Type B pancreatic cell (in vitro differentiated cells): ENCODE data around the gene SLC30A3. TPM values are rescaled to one million over a fixed set of nuclear protein-coding genes. Genes with fewer than 3 reads are reported as not detected.
A peak's percentile ranks its signal among the peaks of the same experiment; 100 is the strongest.

Experiments
- DNase-seq: peaks from one replicate; pipeline ENCODE4 v3.0.0; 2021; ENCODE audit warnings: mixed read lengths; ENCODE audit not compliant: unreplicated experiment; ENCODE audit errors: extremely low spot score
- H3K27ac Mint-ChIP-seq: 2 replicates; pipeline ENCODE4 v1.8.0; 2021; ENCODE audit warnings: mild to moderate bottlenecking, mixed read lengths
- H3K27me3 Mint-ChIP-seq: 2 replicates; pipeline ENCODE4 v1.8.0; 2021; ENCODE audit warnings: mixed read lengths
- H3K36me3 Mint-ChIP-seq: 2 replicates; pipeline ENCODE4 v1.8.0; 2021; ENCODE audit warnings: mixed read lengths
- H3K4me1 Mint-ChIP-seq: one replicate; pipeline ENCODE4 v1.8.0; 2021; ENCODE audit warnings: mixed read lengths; ENCODE audit not compliant: unreplicated experiment
- H3K4me3 Mint-ChIP-seq: 2 replicates; pipeline ENCODE4 v1.8.0; 2021; ENCODE audit warnings: mild to moderate bottlenecking, mixed read lengths
- H3K9me3 Mint-ChIP-seq: 2 replicates; pipeline ENCODE4 v1.8.0; 2021; ENCODE audit warnings: mixed read lengths
- CTCF ChIP-seq: fragments of 200-600 bp; sonication (generic); conservative IDR thresholded peaks from 2 replicates; pipeline ENCODE4 v1.5.0; 2021; ENCODE audit warnings: antibody characterized with exemption, mild to moderate bottlenecking
- total RNA-seq: library from RNA; stranded (reverse); gene quantifications from 2 replicates; pipeline ENCODE4 v1.2.1, GENCODE V29; 2021; ENCODE audit warnings: low replicate concordance

SLC30A3 gene
- total RNA-seq, 1 donor from 2014 or later = 0.53 TPM

GRCh38 chr2:27264253-27264752 is 1.5 kb upstream of the SLC30A3 start:
- peaks cover 47% of the 10 kb centered on the region for H3K27me3 Mint-ChIP-seq
- peak overlapping the region; percentile 5 for H3K27ac Mint-ChIP-seq
- H3K4me3 Mint-ChIP-seq = peak overlapping the region; percentile 90
- TF ChIP-seq CTCF = no peak
- H3K36me3 Mint-ChIP-seq = peaks cover 3% of the 10 kb centered on the region
- no peaks in the 10 kb centered on the region for H3K9me3 Mint-ChIP-seq
- no peak for DNase-seq
- H3K4me1 Mint-ChIP-seq = peaks cover 17% of the 10 kb centered on the region

GRCh38 chr2:27263287-27264252 is 723 bp upstream of the SLC30A3 start:
- Mint-ChIP-seq H3K4me1 (peaks cover 17% of the 10 kb centered on the region), H3K9me3 (no peaks in the 10 kb centered on the region)
- TF ChIP-seq CTCF = no peak

GRCh38 chr2:27261926-27262298 is 935 bp downstream of the SLC30A3 start:
- TF ChIP-seq CTCF = no peak
- peaks cover 69% of the 10 kb centered on the region for H3K27me3 Mint-ChIP-seq
- no peak for DNase-seq
- H3K27ac Mint-ChIP-seq = no peak overlapping the region
- peaks cover 3% of the 10 kb centered on the region for H3K36me3 Mint-ChIP-seq
- H3K4me3 Mint-ChIP-seq = peak overlapping the region; percentile 64
- H3K4me1 Mint-ChIP-seq = peaks cover 17% of the 10 kb centered on the region
- no peaks in the 10 kb centered on the region for H3K9me3 Mint-ChIP-seq

More at GRCh38 chr2:27263287-27264252, 723 bp upstream of the SLC30A3 start:
- H3K36me3 Mint-ChIP-seq = peaks cover 3% of the 10 kb centered on the region
- peak overlapping the region; percentile 13 for H3K27ac Mint-ChIP-seq
- peak overlapping the region; percentile 90 for H3K4me3 Mint-ChIP-seq
- no peak for DNase-seq
- H3K27me3 Mint-ChIP-seq = peaks cover 53% of the 10 kb centered on the region

GRCh38 chr2:27261241-27261925 is 1.5 kb downstream of the SLC30A3 start:
- Mint-ChIP-seq H3K36me3 (peaks cover 3% of the 10 kb centered on the region), H3K4me1 (peaks cover 17% of the 10 kb centered on the region), H3K9me3 (no peaks in the 10 kb centered on the region), H3K27me3 (peaks cover 74% of the 10 kb centered on the region), H3K27ac (peak overlapping the region; percentile 31), H3K4me3 (peak overlapping the region; percentile 64)
- no peak for TF ChIP-seq CTCF
- no peak for DNase-seq

GRCh38 chr2:27258051-27258450 is 4.8 kb downstream of the SLC30A3 start:
- Mint-ChIP-seq H3K27ac (no peak overlapping the region), H3K27me3 (peaks cover 78% of the 10 kb centered on the region), H3K36me3 (peaks cover under 1% of the 10 kb centered on the region), H3K9me3 (no peaks in the 10 kb centered on the region), H3K4me3 (no peak overlapping the region), H3K4me1 (peaks cover 7% of the 10 kb centered on the region)
- DNase-seq = no peak
- TF ChIP-seq CTCF = no peak
